HFF-Myc (cell line): ENCODE measurements around the gene FHL3.

Experiments used
- DNase-seq: peaks from one replicate; pipeline ENCODE4 v3.0.0-alpha.2; 2011; ENCODE audit warnings: low read depth; ENCODE audit errors: extremely low read depth
- H3K4me3 ChIP-seq: replicated peaks from 2 replicates; pipeline ENCODE4 v1.5.1; 2011; ENCODE audit warnings: low read depth, mild to moderate bottlenecking, control low read depth, low read length
- CTCF ChIP-seq: IDR thresholded peaks from 2 replicates; pipeline ENCODE4 v1.5.1; 2012; ENCODE audit warnings: mild to moderate bottlenecking, low read depth, low read length, control low read depth; ENCODE audit errors: missing control alignments

FHL3 gene

GRCh38 chr1:38026592-38027200, 21.4 kb upstream of the FHL3 start:
- no peak overlapping the region for H3K4me3 ChIP-seq
- peak; percentile 76 for TF ChIP-seq CTCF
- DNase-seq: no peak

- no peak for TF ChIP-seq CTCF
- DNase-seq: no peak
- no peak overlapping the region for H3K4me3 ChIP-seq
These were observed 20.4 kb upstream of the FHL3 start for GRCh38 chr1:38025664-38026063.

GRCh38 chr1:38025233-38025632, 19.9 kb upstream of the FHL3 start:
- H3K4me3 ChIP-seq: no peak overlapping the region
- DNase-seq: no peak
- no peak for TF ChIP-seq CTCF

GRCh38 chr1:38022810-38023209, 17.5 kb upstream of the FHL3 start:
- TF ChIP-seq CTCF: no peak
- no peak for DNase-seq
- no peak overlapping the region for H3K4me3 ChIP-seq

GRCh38 chr1:38021969-38022368, 16.7 kb upstream of the FHL3 start:
- no peak overlapping the region for H3K4me3 ChIP-seq
- TF ChIP-seq CTCF: no peak
- DNase-seq: no peak

GRCh38 chr1:38020396-38020795, 15.1 kb upstream of the FHL3 start:
- no peak overlapping the region for H3K4me3 ChIP-seq
- DNase-seq: no peak
- TF ChIP-seq CTCF: no peak

GRCh38 chr1:38018864-38019343, 13.6 kb upstream of the FHL3 start:
- no peak overlapping the region for H3K4me3 ChIP-seq
- TF ChIP-seq CTCF: peak; percentile 54
- no peak for DNase-seq
